ENCODE measurements around the gene CATSPER3. TPM values are rescaled to one million over a fixed set of nuclear protein-coding genes. Genes with fewer than 3 reads are reported as not detected.

The CATSPER3 gene
- under 0.01 and 0.22 TPM in 2 replicates for total RNA-seq

- DNase-seq (ENCODE audit: low read depth in 2 of 2): no peak
Measured at GRCh38 chr5:134967607-134968006, at the start of gene CATSPER3. Gene CATSPER3 (plus strand): TSS chr5:134967907. CDS start chr5:134967992, 85 bp downstream.

- DNase-seq (ENCODE audit: low read depth in 2 of 2): no peak
Measured at GRCh38 chr5:134918861-134919260, 48.8 kb upstream of the CATSPER3 start.

- DNase-seq (ENCODE audit: low read depth in 2 of 2): no peak
Measured at GRCh38 chr5:134920848-134921575, 46.7 kb upstream of the CATSPER3 start.

GRCh38 chr5:134932508-134932907, 35.2 kb upstream of the CATSPER3 start:
- DNase-seq (ENCODE audit: low read depth in 2 of 2): no peak

- DNase-seq (ENCODE audit: low read depth in 2 of 2): no peak
Measured at GRCh38 chr5:134934202-134934601, 33.5 kb upstream of the CATSPER3 start.

- no peak for DNase-seq (ENCODE audit: low read depth in 2 of 2)
Measured at GRCh38 chr5:134935711-134936602, 31.8 kb upstream of the CATSPER3 start.

GRCh38 chr5:134937526-134937925, 30.2 kb upstream of the CATSPER3 start:
- DNase-seq (ENCODE audit: low read depth in 2 of 2): no peak

GRCh38 chr5:134938030-134938429, 29.7 kb upstream of the CATSPER3 start:
- no peak for DNase-seq (ENCODE audit: low read depth in 2 of 2)

- DNase-seq (ENCODE audit: low read depth in 2 of 2): no peak
Measured at GRCh38 chr5:134939500-134939899, 28.2 kb upstream of the CATSPER3 start.

- DNase-seq (ENCODE audit: low read depth in 2 of 2): no peak
Measured at GRCh38 chr5:134943547-134943946, 24.2 kb upstream of the CATSPER3 start.

- DNase-seq (ENCODE audit: low read depth in 2 of 2): peak in 1 of 2 donors; percentile 32
Measured at GRCh38 chr5:134944630-134945029, 23.1 kb upstream of the CATSPER3 start.

- DNase-seq (ENCODE audit: low read depth in 2 of 2): no peak
Measured at GRCh38 chr5:134945041-134945440, 22.7 kb upstream of the CATSPER3 start.

GRCh38 chr5:134948911-134949310, 18.8 kb upstream of the CATSPER3 start:
- DNase-seq (ENCODE audit: low read depth in 2 of 2): peak in 1 of 2 donors; percentile 75

- no peak for DNase-seq (ENCODE audit: low read depth in 2 of 2)
Measured at GRCh38 chr5:134949316-134949715, 18.4 kb upstream of the CATSPER3 start.

- DNase-seq (ENCODE audit: low read depth in 2 of 2): no peak
Measured at GRCh38 chr5:134957920-134958608, 9.6 kb upstream of the CATSPER3 start.

GRCh38 chr5:134958755-134959154, 9.0 kb upstream of the CATSPER3 start:
- DNase-seq (ENCODE audit: low read depth in 2 of 2): no peak

GRCh38 chr5:134963098-134963497, 4.6 kb upstream of the CATSPER3 start:
- DNase-seq (ENCODE audit: low read depth in 2 of 2): no peak

- DNase-seq (ENCODE audit: low read depth in 2 of 2): no peak
Measured at GRCh38 chr5:134964359-134965270, 3.1 kb upstream of the CATSPER3 start.

GRCh38 chr5:134965271-134965825, 2.4 kb upstream of the CATSPER3 start:
- DNase-seq (ENCODE audit: low read depth in 2 of 2): peak; percentile 16 to 17

GRCh38 chr5:134968055-134968454, 348 bp downstream of the CATSPER3 start:
- DNase-seq (ENCODE audit: low read depth in 2 of 2): no peak

GRCh38 chr5:134969166-134969565, 1.5 kb downstream of the CATSPER3 start:
- DNase-seq (ENCODE audit: low read depth in 2 of 2): no peak
